H1 (cell line): Measurements from ENCODE around the gene ALK. TPM values are rescaled to one million over a fixed set of nuclear protein-coding genes. Genes with fewer than 3 reads are reported as not detected.

Source experiments
- CTCF ChIA-PET: fragments of 300-600 bp; sonication (Branson Sonifier 250); formaldehyde crosslinking; loops from one replicate; lab custom pipeline; 2021; ENCODE audit not compliant: partially characterized antibody; lab: Charles Lee
- POLR2A ChIA-PET: fragments of 300-600 bp; sonication (Branson Sonifier 250); formaldehyde crosslinking; loops from one replicate; lab custom pipeline; 2021; ENCODE audit warnings: inconsistent platforms; ENCODE audit not compliant: partially characterized antibody; lab: Charles Lee
- DNase-seq, 2 experiments: peaks; one replicate each; pipeline versions ENCODE4 v3.0.0 to v3.0.0-alpha.2; 2010 to 2022; ENCODE audit warnings: low spot score in 2 of 2, low read depth in 1 of 2, mixed read lengths in 1 of 2
- FAIRE-seq: peaks from 2 replicates; lab custom pipeline; 2011; peaks lifted over from hg19 to GRCh38; lab: Jason Lieb, UNC
- H2AFZ ChIP-seq: 2 replicates; pipeline ENCODE4 v1.8.1; 2012; ENCODE audit warnings: low read length, inconsistent platforms
- H2AK5ac ChIP-seq: 2 replicates; pipeline ENCODE4 v1.6.1; 2013; ENCODE audit warnings: low read depth, low read length
- H2BK120ac ChIP-seq: replicated peaks from 2 replicates; pipeline ENCODE3; 2013; ENCODE audit warnings: low read depth, low read length, inconsistent platforms
- H2BK12ac ChIP-seq: 2 replicates; pipeline ENCODE4 v1.6.1; 2013; ENCODE audit warnings: low read depth, low read length
- H2BK15ac ChIP-seq: 2 replicates; pipeline ENCODE4 v1.6.1; 2013; ENCODE audit warnings: low read length
- H2BK20ac ChIP-seq: 2 replicates; pipeline ENCODE4 v1.6.1; 2013; ENCODE audit warnings: low read length
- H2BK5ac ChIP-seq: 2 replicates; pipeline ENCODE4 v1.6.1; 2013; ENCODE audit warnings: low read depth, low read length
- H3K14ac ChIP-seq: 2 replicates; pipeline ENCODE4 v1.6.1; 2013; ENCODE audit warnings: inconsistent platforms; ENCODE audit not compliant: insufficient read length
- H3K18ac ChIP-seq: 2 replicates; pipeline ENCODE4 v1.6.1; 2013; ENCODE audit warnings: low read length; ENCODE audit errors: extremely low read depth
- H3K23ac ChIP-seq: 2 replicates; pipeline ENCODE4 v1.6.1; 2013; ENCODE audit warnings: inconsistent platforms; ENCODE audit not compliant: insufficient read length
- H3K23me2 ChIP-seq: 2 replicates; pipeline ENCODE4 v1.6.1; 2013; ENCODE audit warnings: low read depth, low read length
- H3K27ac ChIP-seq: 2 replicates; pipeline ENCODE4 v1.6.1; 2011; ENCODE audit warnings: low read depth, low read length, inconsistent platforms
- H3K27me3 ChIP-seq, 4 experiments: replicated peaks in 1 of 4; 1 replicate in 1 of 4; 2 replicates in 3 of 4; pipeline versions ENCODE4 v1.6.1 to v1.8.1; 2011 to 2013; ENCODE audit warnings: low read length in 3 of 4, mild to moderate bottlenecking in 3 of 4, inconsistent platforms in 2 of 4, mixed read lengths in 2 of 4, moderate library complexity in 1 of 4; ENCODE audit not compliant: control insufficient read depth in 3 of 4, insufficient read depth in 3 of 4; ENCODE audit errors: extremely low read depth in 1 of 4
- H3K36me3 ChIP-seq, 4 experiments: 2 replicates each; pipeline versions ENCODE4 v1.6.1 to v1.8.1; 2011 to 2013; ENCODE audit warnings: mild to moderate bottlenecking in 4 of 4, low read length in 3 of 4, moderate library complexity in 2 of 4, control low read depth in 1 of 4, inconsistent platforms in 1 of 4; ENCODE audit not compliant: insufficient read depth in 4 of 4, control insufficient read depth in 2 of 4
- H3K4ac ChIP-seq: replicated peaks from 2 replicates; pipeline ENCODE3; 2013; ENCODE audit warnings: low read length, low read depth, mixed read lengths, inconsistent platforms; ENCODE audit not compliant: insufficient read length
- H3K4me1 ChIP-seq, 4 experiments: replicated peaks in 1 of 4; 1 replicate in 1 of 4; 2 replicates in 3 of 4; pipeline versions ENCODE4 v1.6.1 to v1.8.1; 2011 to 2013; ENCODE audit warnings: low read length in 3 of 4, inconsistent platforms in 2 of 4, mixed read lengths in 1 of 4; ENCODE audit not compliant: insufficient read depth in 4 of 4, control insufficient read depth in 3 of 4
- H3K4me2 ChIP-seq, 2 experiments: 2 replicates each; pipeline versions ENCODE4 v1.6.1 to v1.8.1; 2011 to 2013; ENCODE audit warnings: low read depth in 2 of 2, low read length in 2 of 2, control low read depth in 1 of 2, inconsistent platforms in 1 of 2, mild to moderate bottlenecking in 1 of 2; ENCODE audit not compliant: insufficient read depth in 1 of 2
- H3K4me3 ChIP-seq, 4 experiments: fragments of 200-600, 300-600 bp in 1 of 4; sonication (generic), shearing (Covaris generic), sonication (Bioruptor Twin) in 1 of 4; 2 replicates each; pipeline versions ENCODE4 v1.5.1 to v1.8.1; 2011 to 2016; ENCODE audit warnings: low read length in 4 of 4, low read depth in 3 of 4, control low read depth in 2 of 4, inconsistent platforms in 2 of 4, mild to moderate bottlenecking in 2 of 4, mixed read lengths in 1 of 4, moderate library complexity in 1 of 4; ENCODE audit not compliant: insufficient read depth in 2 of 4; ENCODE audit errors: extremely low read depth in 1 of 4
- H3K56ac ChIP-seq: replicated peaks from 2 replicates; pipeline ENCODE3; 2013; ENCODE audit warnings: low read depth, mild to moderate bottlenecking, mixed read lengths, low read length, inconsistent platforms; ENCODE audit not compliant: insufficient read length
- H3K79me1 ChIP-seq: 2 replicates; pipeline ENCODE4 v1.6.1; 2013; ENCODE audit warnings: low read depth, low read length, control low read depth
- H3K79me2 ChIP-seq, 2 experiments: 2 replicates each; pipeline versions ENCODE4 v1.6.1 to v1.8.1; 2012 to 2013; ENCODE audit warnings: low read length in 2 of 2, mild to moderate bottlenecking in 2 of 2, inconsistent platforms in 1 of 2; ENCODE audit not compliant: insufficient read depth in 2 of 2, control insufficient read depth in 1 of 2
- H3K9ac ChIP-seq, 4 experiments: replicated peaks in 1 of 4; 1 replicate in 1 of 4; 2 replicates in 3 of 4; pipeline versions ENCODE4 v1.6.1 to v1.8.1; 2011 to 2013; ENCODE audit warnings: low read depth in 3 of 4, low read length in 3 of 4, control low read depth in 2 of 4, mild to moderate bottlenecking in 2 of 4, moderate library complexity in 2 of 4, inconsistent platforms in 1 of 4; ENCODE audit errors: extremely low read depth in 1 of 4
- H3K9me3 ChIP-seq, 2 experiments: 2 replicates each; pipeline versions ENCODE4 v1.6.1 to v1.8.1; 2012 to 2013; ENCODE audit warnings: mild to moderate bottlenecking in 2 of 2, moderate library complexity in 2 of 2, control low read depth in 1 of 2, inconsistent platforms in 1 of 2, low read depth in 1 of 2, low read length in 1 of 2, mixed read lengths in 1 of 2; ENCODE audit not compliant: insufficient read depth in 2 of 2
- H4K20me1 ChIP-seq, 2 experiments: replicated peaks in 1 of 2; 2 replicates each; pipeline versions ENCODE3 to v1.8.1; 2011 to 2013; ENCODE audit warnings: inconsistent platforms in 2 of 2, low read length in 2 of 2, mild to moderate bottlenecking in 1 of 2; ENCODE audit not compliant: insufficient read depth in 2 of 2, control insufficient read depth in 1 of 2
- H4K5ac ChIP-seq: 2 replicates; pipeline ENCODE4 v1.6.1; 2013; ENCODE audit warnings: low read length, low read depth, mixed read lengths, inconsistent platforms; ENCODE audit not compliant: insufficient read length
- H4K8ac ChIP-seq: 2 replicates; pipeline ENCODE4 v1.8.0; 2013; ENCODE audit warnings: mild to moderate bottlenecking, moderate library complexity, low read length, inconsistent platforms; ENCODE audit not compliant: insufficient read depth; ENCODE audit errors: extremely low read depth
- H4K91ac ChIP-seq: replicated peaks from 2 replicates; pipeline ENCODE3; 2013; ENCODE audit warnings: low read length, mixed read lengths, inconsistent platforms; ENCODE audit not compliant: insufficient read length
- CHD2 ChIP-seq: IDR thresholded peaks from 2 replicates; pipeline ENCODE4 v1.6.1; 2012; ENCODE audit warnings: low read length, improper control_type of control experiment
- EGR1 ChIP-seq: IDR thresholded peaks from 2 replicates; pipeline ENCODE4 v1.6.1; 2011; ENCODE audit warnings: low read depth, low read length, borderline replicate concordance
- GABPA ChIP-seq: IDR thresholded peaks from 2 replicates; pipeline ENCODE4 v1.6.1; 2011; ENCODE audit warnings: mild to moderate bottlenecking, low read length, moderate library complexity, borderline replicate concordance; ENCODE audit not compliant: insufficient read depth
- GTF2F1 ChIP-seq: IDR thresholded peaks from 2 replicates; pipeline ENCODE4 v1.6.1; 2012; ENCODE audit warnings: low read depth, low read length, improper control_type of control experiment, borderline replicate concordance
- NANOG ChIP-seq: IDR thresholded peaks from 2 replicates; pipeline ENCODE4 v1.6.1; 2011; ENCODE audit warnings: low read length, low read depth, mild to moderate bottlenecking, inconsistent platforms; ENCODE audit not compliant: insufficient read depth, poor library complexity, severe bottlenecking
- NRF1 ChIP-seq: IDR thresholded peaks from 2 replicates; pipeline ENCODE4 v1.6.1; 2011; ENCODE audit warnings: mild to moderate bottlenecking, low read depth, low read length, improper control_type of control experiment
- PHF8 ChIP-seq: fragments of 200-600 bp; sonication (generic); conservative IDR thresholded peaks from 2 replicates; pipeline ENCODE4 v1.7.1; 2012; ENCODE audit warnings: low read depth, mild to moderate bottlenecking, inconsistent platforms, low read length, moderate library complexity
- POLR2AphosphoS5 ChIP-seq: IDR thresholded peaks from 2 replicates; pipeline ENCODE4 v1.6.1; 2011; ENCODE audit warnings: low read depth, low read length
- RAD21 ChIP-seq, 2 experiments: IDR thresholded peaks in 1 of 2; conservative IDR thresholded peaks in 1 of 2; 2 replicates each; pipeline ENCODE4 v1.6.1; 2011; ENCODE audit warnings: low read depth in 2 of 2, low read length in 2 of 2, improper control_type of control experiment in 1 of 2, inconsistent platforms in 1 of 2, mild to moderate bottlenecking in 1 of 2, moderate library complexity in 1 of 2
- SAP30 ChIP-seq: fragments of 300-600 bp; sonication (generic); IDR thresholded peaks from 2 replicates; pipeline ENCODE4 v1.7.1; 2012; ENCODE audit warnings: low read length, moderate library complexity, mild to moderate bottlenecking, inconsistent platforms; ENCODE audit not compliant: insufficient read depth, insufficient replicate concordance
- TAF7 ChIP-seq: optimal IDR thresholded peaks from 2 replicates; pipeline ENCODE3; 2011; ENCODE audit warnings: low read depth, mild to moderate bottlenecking, inconsistent platforms, low read length, moderate library complexity, borderline replicate concordance
- TEAD4 ChIP-seq: IDR thresholded peaks from 2 replicates; pipeline ENCODE4 v1.6.1; 2012; ENCODE audit warnings: low read depth, low read length, inconsistent platforms, mixed read lengths
- YY1 ChIP-seq: IDR thresholded peaks from 2 replicates; pipeline ENCODE4 v1.6.1; 2011; ENCODE audit warnings: low read depth, mild to moderate bottlenecking, low read length
- WGBS, 2 experiments: shearing (Covaris generic) in 1 of 2; methylation state at CpG; one replicate each; pipeline versions ENCODE4 v1.1.6 to v1.1.7; 2013 to 2015; ENCODE audit warnings: low lambda C conversion rate in 2 of 2, mixed read lengths in 2 of 2, inconsistent platforms in 1 of 2, low coverage in 1 of 2, missing lambda C conversion rate in 1 of 2; ENCODE audit not compliant: insufficient replicate concordance in 2 of 2, insufficient coverage in 1 of 2, insufficient read length in 1 of 2; ENCODE audit errors: extremely low coverage in 1 of 2, missing lambda C conversion rate in 1 of 2; 5-methylcytosine and 5-hydroxymethylcytosine counted together
- polyA plus RNA-seq, 7 experiments: library from polyadenylated mRNA; depleted of rRNA in 3 of 7; stranded (reverse) in 5 of 7; unstranded in 2 of 7; fragments of >200 nt in 5 of 7; fragments of 200-250 nt in 2 of 7; gene quantifications; 1 replicate in 5 of 7; 2 replicates in 1 of 7; 4 replicates in 1 of 7; pipeline versions ENCODE4 v1.2.1 to v1.2.3, GENCODE V29; 2011 to 2013; ENCODE audit warnings: missing spikeins in 2 of 7, mixed read lengths in 2 of 7
- total RNA-seq: library from RNA; stranded (reverse); fragmentation: NEBNext Ultra II Directional; extraction: Animal tissue kit (Norgen Biotek cat#: 25700); gene quantifications from 2 replicates; pipeline ENCODE4 v1.2.1, GENCODE V29; 2021
- TF ChIP-seq, protein P1 (sequence below): IDR thresholded peaks from 2 replicates; pipeline ENCODE4 v1.6.1; 2011; ENCODE audit warnings: low read depth, mild to moderate bottlenecking, low read length; ENCODE audit not compliant: insufficient read depth

Gene ALK
- total and polyA plus RNA-seq, 2 of the 8 experiments (the other 6 are each of a cell fraction or from before 2014, with no cell fraction given) = 0.02 to 0.09 TPM

DNA sequence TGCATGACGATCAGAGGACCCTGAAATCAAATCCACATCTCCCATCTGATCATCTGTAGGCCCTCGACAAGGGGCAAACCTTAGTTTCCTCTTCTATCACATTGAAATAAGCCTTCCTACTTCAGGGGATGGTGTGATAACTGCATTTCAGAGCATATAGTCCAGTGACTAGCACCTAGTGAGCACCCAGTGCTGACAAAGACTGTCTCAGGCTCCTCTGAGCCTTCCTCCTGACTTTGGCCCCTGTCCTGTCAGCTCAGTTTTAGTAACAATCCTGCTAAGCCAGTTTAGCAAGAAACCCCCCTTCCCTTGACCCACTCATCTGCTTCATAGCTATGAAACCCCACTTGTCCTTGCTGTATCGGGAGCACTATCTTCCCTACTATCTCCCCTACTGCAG is 304.0 kb downstream of the ALK start:
- Histone ChIP-seq H3K23ac (no peak overlapping the region), H3K79me1 (no peaks in the 10 kb centered on the region), H4K91ac (no peak overlapping the region), H3K23me2 (no peaks in the 10 kb centered on the region), H3K14ac (no peak overlapping the region), H3K79me2 (no peaks in the 10 kb centered on the region), H3K4me3 (no peak overlapping the region), H3K4me1 (peaks cover 0 to 3% (median 0%) of the 10 kb centered on the region in 4 experiments; a peak in 2 of 7 replicates), H3K4ac (no peak overlapping the region), H2BK120ac (no peak overlapping the region), H3K27me3 (no peaks in the 10 kb centered on the region), H4K20me1 (no peaks in the 10 kb centered on the region), H2BK12ac (no peak overlapping the region), H4K5ac (no peak overlapping the region), H2BK20ac (no peak overlapping the region), H2AK5ac (no peak overlapping the region), H3K4me2 (no peak overlapping the region), H3K27ac (no peak overlapping the region), H3K9me3 (no peaks in the 10 kb centered on the region; a peak in 1 of 4 replicates), H2AFZ (no peak overlapping the region), H3K9ac (no peak overlapping the region), H3K18ac (no peak overlapping the region), H3K36me3 (no peaks in the 10 kb centered on the region), H3K56ac (no peak overlapping the region), H2BK5ac (no peak overlapping the region), H4K8ac (no peak overlapping the region), H2BK15ac (no peak overlapping the region)
- CTCF ChIA-PET = no interaction called here
- DNase-seq (no peak), FAIRE-seq (no peak)
- POLR2A ChIA-PET = no interaction called here
- 94% methylated on average over 3 of the region's 3 CpGs; no CpG with 5 or more reads in 1 of the 2 experiments for WGBS, 2 experiments
- no peak for TF ChIP-seq NANOG
- no peak for TF ChIP-seq SAP30
- TF ChIP-seq PHF8 = no peak
- TF ChIP-seq GTF2F1 = no peak
- TF ChIP-seq, protein P1, sequence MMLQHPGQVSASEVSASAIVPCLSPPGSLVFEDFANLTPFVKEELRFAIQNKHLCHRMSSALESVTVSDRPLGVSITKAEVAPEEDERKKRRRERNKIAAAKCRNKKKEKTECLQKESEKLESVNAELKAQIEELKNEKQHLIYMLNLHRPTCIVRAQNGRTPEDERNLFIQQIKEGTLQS = no peak
- no peak for TF ChIP-seq NRF1
- TF ChIP-seq GABPA = no peak
- TF ChIP-seq YY1 = no peak
- TF ChIP-seq RAD21 (IDR thresholded peaks at IDR 0.05 in 1 of 2, conservative IDR thresholded peaks at IDR 0.05 in 1 of 2; ENCODE audit: low read depth in 2 of 2, low read length in 2 of 2) = no peak
- no peak for TF ChIP-seq TAF7
- no peak for TF ChIP-seq TEAD4
- no peak for TF ChIP-seq CHD2
- no peak for TF ChIP-seq POLR2AphosphoS5
- TF ChIP-seq EGR1 = no peak
